Activated B cell treated with CpG ODN at 0.5 μM for 24 hours (primary cell): Measurements from ENCODE around the gene NFATC3. TPM values are rescaled to one million over a fixed set of nuclear protein-coding genes. Genes with fewer than 3 reads are reported as not detected.
A peak's percentile ranks its signal among the peaks of the same experiment; 100 is the strongest.
"Not testable (repeated sequence)": the region's sequence is repeated elsewhere in the genome, so short reads cannot be mapped to it uniquely, and the experiment has no call there.

Source experiments
- ATAC-seq: fragments of 200-7000 bp; cut with Tn5 transposase; one replicate; pipeline ENCODE4 v1.10.0; 2021; ENCODE audit warnings: low read depth, mild to moderate bottlenecking, moderate library complexity
- CTCF ChIA-PET: fragments of 350-600 bp; sonication (Branson Sonifier 250); formaldehyde crosslinking; loops from one replicate; lab custom pipeline; 2021; ENCODE audit warnings: antibody characterized with exemption; lab: Charles Lee
- POLR2A ChIA-PET: fragments of 350-600 bp; sonication (Branson Sonifier 250); formaldehyde crosslinking; loops from one replicate; lab custom pipeline; 2021; ENCODE audit warnings: antibody characterized with exemption; lab: Charles Lee
- DNase-seq: peaks from one replicate; pipeline ENCODE4 v3.0.0; 2022
- H3K27ac Mint-ChIP-seq: one replicate; pipeline ENCODE4 v1.8.0; 2020; ENCODE audit warnings: mixed read lengths
- H3K27me3 Mint-ChIP-seq: one replicate; pipeline ENCODE4 v1.8.0; 2021; ENCODE audit warnings: mixed read lengths
- H3K36me3 Mint-ChIP-seq: one replicate; pipeline ENCODE4 v1.8.0; 2021; ENCODE audit warnings: low read depth, mixed read lengths
- H3K4me1 Mint-ChIP-seq: one replicate; pipeline ENCODE4 v1.8.0; 2021; ENCODE audit warnings: mixed read lengths
- H3K4me3 Mint-ChIP-seq: one replicate; pipeline ENCODE4 v1.8.0; 2020; ENCODE audit warnings: mild to moderate bottlenecking, mixed read lengths
- H3K9me3 Mint-ChIP-seq: one replicate; pipeline ENCODE4 v1.8.0; 2020; ENCODE audit warnings: mixed read lengths
- intact Hi-C: fragments of 100-400 bp; cut with micrococcal nuclease; formaldehyde crosslinking; loops from one replicate; pipeline ENCODE4 v1.15.1; 2024
- total RNA-seq: library from RNA; stranded (reverse); gene quantifications from 2 replicates; pipeline ENCODE4 v1.2.3, GENCODE V29; 2022
- TF ChIP-seq, protein P1 (sequence below): fragments of 200-600 bp; IDR thresholded peaks from one replicate; pipeline ENCODE4 v1.8.0; 2022; ENCODE audit warnings: antibody characterized with exemption, mild to moderate bottlenecking

NFATC3 gene
- total RNA-seq, 1 donor from 2014 or later: 72.0 TPM

DNA sequence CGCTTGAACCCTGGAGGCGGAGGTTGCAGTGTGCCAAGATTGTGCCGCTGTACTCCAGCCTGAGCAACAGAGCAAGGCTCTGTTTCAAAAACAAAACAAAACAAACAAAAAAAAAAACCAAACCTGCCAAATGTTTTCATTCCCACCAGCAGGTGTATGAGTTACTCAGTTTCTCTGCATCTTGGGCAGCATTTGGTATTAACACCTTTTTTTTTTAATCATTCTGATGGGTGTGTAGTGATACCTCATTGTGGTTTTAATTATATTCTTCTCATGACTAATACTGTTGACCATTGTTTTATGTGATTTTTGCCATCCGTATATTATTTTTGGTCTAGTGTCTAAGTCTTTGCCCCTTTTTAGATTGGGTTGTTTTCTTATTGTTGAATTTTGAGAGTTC lies 15.3 kb downstream of the NFATC3 start:
- POLR2A ChIA-PET: interaction anchor here (0.7 to 0.9 kb wide), 2 partner anchors 16 to 30 kb away, joined by 3 to 5 read pairs; no protein-coding TSS in a partner anchor

DNA sequence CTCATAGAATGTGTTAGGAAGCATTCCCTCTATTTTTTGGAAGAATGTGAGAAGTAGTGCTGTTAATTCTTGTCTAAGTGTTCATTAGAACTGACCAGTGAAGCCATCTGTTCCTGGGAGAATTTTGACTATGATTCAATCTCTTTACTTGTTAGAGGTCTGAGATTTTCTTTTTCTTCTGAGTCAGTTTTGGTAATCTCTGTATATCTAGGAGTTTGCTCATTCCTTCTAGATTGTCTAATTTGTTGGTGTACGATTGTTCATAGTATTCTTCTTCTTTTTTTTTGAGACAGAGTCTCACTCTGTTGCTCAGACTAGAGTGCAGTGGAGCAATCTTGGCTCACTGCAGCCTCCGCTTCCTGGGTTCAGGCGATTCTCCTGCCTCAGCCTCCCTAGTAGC lies 20.4 kb downstream of the NFATC3 start:
- Mint-ChIP-seq H3K9me3 (peaks cover 13% of the 10 kb centered on the region), H3K4me3 (no peak overlapping the region), H3K4me1 (peaks cover 83% of the 10 kb centered on the region), H3K27ac (no peak overlapping the region), H3K27me3 (no peaks in the 10 kb centered on the region), H3K36me3 (peaks cover 24% of the 10 kb centered on the region)
- DNase-seq: no peak
- ATAC-seq: no peak
- TF ChIP-seq, protein P1, sequence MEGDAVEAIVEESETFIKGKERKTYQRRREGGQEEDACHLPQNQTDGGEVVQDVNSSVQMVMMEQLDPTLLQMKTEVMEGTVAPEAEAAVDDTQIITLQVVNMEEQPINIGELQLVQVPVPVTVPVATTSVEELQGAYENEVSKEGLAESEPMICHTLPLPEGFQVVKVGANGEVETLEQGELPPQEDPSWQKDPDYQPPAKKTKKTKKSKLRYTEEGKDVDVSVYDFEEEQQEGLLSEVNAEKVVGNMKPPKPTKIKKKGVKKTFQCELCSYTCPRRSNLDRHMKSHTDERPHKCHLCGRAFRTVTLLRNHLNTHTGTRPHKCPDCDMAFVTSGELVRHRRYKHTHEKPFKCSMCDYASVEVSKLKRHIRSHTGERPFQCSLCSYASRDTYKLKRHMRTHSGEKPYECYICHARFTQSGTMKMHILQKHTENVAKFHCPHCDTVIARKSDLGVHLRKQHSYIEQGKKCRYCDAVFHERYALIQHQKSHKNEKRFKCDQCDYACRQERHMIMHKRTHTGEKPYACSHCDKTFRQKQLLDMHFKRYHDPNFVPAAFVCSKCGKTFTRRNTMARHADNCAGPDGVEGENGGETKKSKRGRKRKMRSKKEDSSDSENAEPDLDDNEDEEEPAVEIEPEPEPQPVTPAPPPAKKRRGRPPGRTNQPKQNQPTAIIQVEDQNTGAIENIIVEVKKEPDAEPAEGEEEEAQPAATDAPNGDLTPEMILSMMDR: no peak
- CTCF ChIA-PET: no interaction called here
- intact Hi-C loops: no loop called here
- POLR2A ChIA-PET: interaction anchor here (2.4 kb wide), 1 partner anchor 20 kb away, joined by 12 read pairs; the partner anchor contains the start of gene NFATC3

More for the DNA sequence above, 15.3 kb downstream of the NFATC3 start:
- Mint-ChIP-seq H3K9me3 (peaks cover 3% of the 10 kb centered on the region), H3K4me3 (no peak overlapping the region), H3K4me1 (peaks cover 75% of the 10 kb centered on the region), H3K27me3 (no peaks in the 10 kb centered on the region), H3K36me3 (peaks cover 16% of the 10 kb centered on the region), H3K27ac (no peak overlapping the region)
- CTCF ChIA-PET: no interaction called here
- no peak for ATAC-seq
- DNase-seq: no peak
- TF ChIP-seq, protein P1: no peak
- intact Hi-C loops: no loop called here

DNA sequence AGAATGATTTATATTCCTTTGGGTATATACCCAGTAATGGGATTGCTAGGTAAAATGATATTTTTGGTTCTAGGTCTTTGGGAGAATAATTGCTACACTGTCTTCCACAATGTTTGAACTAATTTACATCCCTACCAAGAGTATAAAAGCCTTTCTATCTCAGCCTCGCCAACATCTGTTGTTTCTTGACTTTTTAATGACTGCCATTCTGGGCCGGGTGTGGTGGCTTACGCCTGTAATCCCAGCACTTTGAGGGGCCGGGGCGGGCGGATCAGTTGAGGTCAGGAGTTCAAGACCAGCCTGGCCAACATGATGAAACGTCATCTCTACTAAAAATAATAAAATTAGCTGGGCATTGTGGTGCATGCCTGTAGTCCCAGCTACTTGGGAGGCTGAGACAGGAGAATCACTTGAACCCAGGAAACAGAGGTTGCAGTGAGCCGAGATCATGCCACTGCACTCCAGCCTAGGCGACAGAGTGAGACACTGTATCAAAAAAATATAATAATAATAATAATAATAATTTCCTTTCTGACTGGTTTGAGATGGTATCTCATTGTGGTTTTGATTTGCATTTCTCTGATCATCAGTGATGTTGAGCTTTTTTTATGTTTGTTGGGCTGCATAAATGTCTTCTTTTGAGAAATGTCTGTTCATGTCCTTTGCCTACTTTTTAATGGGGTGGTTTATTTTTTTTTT lies 22.2 kb downstream of the NFATC3 start:
- peaks cover 26% of the 10 kb centered on the region for H3K9me3 Mint-ChIP-seq
- H3K4me3 Mint-ChIP-seq, H3K27ac Mint-ChIP-seq, DNase-seq, intact Hi-C loops, ATAC-seq, H3K27me3 Mint-ChIP-seq: not testable (repeated sequence)
- peaks cover 31% of the 10 kb centered on the region for H3K36me3 Mint-ChIP-seq
- ChIA-PET POLR2A (interaction anchor here (0.6 to 2.4 kb wide), 2 partner anchors 22 to 43 kb away, joined by 4 to 12 read pairs; partner anchors contain the start of gene NFATC3), CTCF (interaction anchor here (0.8 kb wide), 1 partner anchor 154 kb away, joined by 3 read pairs; no protein-coding TSS in a partner anchor)
- H3K4me1 Mint-ChIP-seq: peaks cover 83% of the 10 kb centered on the region

DNA sequence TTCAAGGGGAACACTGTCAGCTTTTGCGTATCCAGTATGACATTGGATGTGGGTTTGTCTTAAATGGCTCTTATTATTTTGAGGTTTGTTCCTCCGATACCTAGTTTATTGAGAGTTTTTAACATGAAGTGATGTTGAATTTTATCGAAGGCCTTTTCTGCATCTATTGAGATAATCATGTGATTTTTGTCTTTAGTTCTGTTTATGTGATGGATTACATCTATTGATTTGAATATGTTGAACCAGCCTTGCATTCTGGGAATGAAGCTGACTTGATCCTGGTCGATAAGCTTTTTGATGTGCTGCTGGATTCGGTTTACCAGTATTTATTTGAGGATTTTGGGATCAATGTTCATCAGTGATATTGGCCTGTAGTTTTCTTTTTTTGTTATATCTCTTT lies 24.0 kb downstream of the NFATC3 start:
- Mint-ChIP-seq H3K9me3 (peaks cover 24% of the 10 kb centered on the region), H3K4me1 (peaks cover 83% of the 10 kb centered on the region), H3K36me3 (peaks cover 31% of the 10 kb centered on the region), H3K27ac (peak overlapping the region; percentile 22)
- ChIA-PET POLR2A (interaction anchor here (1.5 kb wide), 1 partner anchor 24 kb away, joined by 5 read pairs; the partner anchor contains the start of gene NFATC3), CTCF (interaction anchor here (1.1 kb wide), 1 partner anchor 15 kb away, joined by 5 read pairs; no protein-coding TSS in a partner anchor)
- ATAC-seq, intact Hi-C loops, DNase-seq, H3K4me3 Mint-ChIP-seq, H3K27me3 Mint-ChIP-seq: not testable (repeated sequence)

DNA sequence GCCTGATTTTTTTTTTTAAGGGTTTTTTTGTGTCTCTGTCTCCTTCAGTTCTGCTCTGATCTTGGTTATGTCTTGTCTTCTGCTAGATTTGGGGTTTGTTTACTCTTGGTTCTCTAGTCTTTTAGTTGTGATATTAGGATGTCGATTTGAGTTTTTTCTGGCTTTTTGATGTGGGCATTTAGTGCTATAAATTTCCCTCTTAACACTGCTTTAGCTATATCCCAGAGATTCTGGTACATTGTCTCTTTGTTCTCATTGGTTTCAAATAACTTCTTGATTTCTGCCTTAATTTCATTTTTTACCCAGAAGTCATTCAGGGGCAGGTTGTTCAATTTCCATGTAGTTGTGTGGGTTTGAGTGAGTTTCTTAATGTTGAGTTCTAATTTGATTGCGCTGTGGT lies 25.4 kb downstream of the NFATC3 start:
- intact Hi-C loops, H3K27me3 Mint-ChIP-seq, H3K27ac Mint-ChIP-seq, DNase-seq, ATAC-seq, CTCF ChIA-PET: not testable (repeated sequence)
- Mint-ChIP-seq H3K9me3 (peaks cover 24% of the 10 kb centered on the region), H3K36me3 (peaks cover 25% of the 10 kb centered on the region), H3K4me1 (peaks cover 82% of the 10 kb centered on the region), H3K4me3 (peak overlapping the region; percentile 29)
- POLR2A ChIA-PET: interaction anchor here (0.6 kb wide), 1 partner anchor 448 kb away, joined by 4 read pairs; no protein-coding TSS in a partner anchor

DNA sequence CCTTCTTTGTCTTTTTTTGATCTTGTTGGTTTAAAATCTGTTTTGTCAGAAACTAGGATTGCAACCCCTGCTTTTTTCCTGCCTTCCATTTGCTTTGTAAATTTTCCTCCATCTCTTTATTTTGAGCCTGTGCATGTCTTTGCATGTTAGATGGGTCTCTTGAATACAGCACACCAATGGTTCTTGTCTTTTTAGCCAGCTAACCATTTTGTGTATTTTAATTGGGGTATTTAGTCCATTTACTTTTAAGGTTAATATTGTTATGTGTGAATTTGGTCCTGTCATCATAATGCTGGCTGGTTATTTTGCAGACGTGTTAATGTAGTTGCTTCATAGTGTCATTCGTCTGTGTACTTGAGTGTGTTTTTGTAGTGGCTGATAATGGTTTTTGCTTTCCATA lies 26.2 kb downstream of the NFATC3 start:
- ChIA-PET CTCF (no interaction called here), POLR2A (no interaction called here)
- ATAC-seq (no peak), DNase-seq (no peak)
- H3K4me3 Mint-ChIP-seq: no peak overlapping the region
- H3K27ac Mint-ChIP-seq: peak overlapping the region; percentile 44
- peaks cover 24% of the 10 kb centered on the region for H3K9me3 Mint-ChIP-seq
- H3K4me1 Mint-ChIP-seq: peaks cover 82% of the 10 kb centered on the region
- H3K27me3 Mint-ChIP-seq: no peaks in the 10 kb centered on the region
- H3K36me3 Mint-ChIP-seq: peaks cover 24% of the 10 kb centered on the region
- intact Hi-C loops: no loop called here
- TF ChIP-seq, protein P1: no peak
